Activated CD8-positive, alpha-beta T cell treated with anti-CD3 and anti-CD28 coated beads, Interleukin-2, amount 10 ng/mL, durations not matched to agents 7 days and 5 days (primary cell): Measurements from ENCODE around the gene SCIN. TPM values are rescaled to one million over a fixed set of nuclear protein-coding genes. Genes with fewer than 3 reads are reported as not detected.

ENCODE experiments used
- ATAC-seq: fragments of 150-1000 bp; cut with Tn5 transposase; one replicate; pipeline ENCODE4 v1.10.0; 2021; ENCODE audit warnings: moderate library complexity
- CTCF ChIA-PET: fragments of 350-600 bp; sonication (Branson Sonifier 250); formaldehyde crosslinking; loops from one replicate; lab custom pipeline; 2021; ENCODE audit warnings: antibody characterized with exemption; lab: Charles Lee
- POLR2A ChIA-PET: fragments of 350-600 bp; sonication (Branson Sonifier 250); formaldehyde crosslinking; loops from one replicate; lab custom pipeline; 2021; ENCODE audit warnings: antibody characterized with exemption; lab: Charles Lee
- DNase-seq: peaks from one replicate; pipeline ENCODE4 v3.0.0-alpha.2; 2020
- H3K27ac Mint-ChIP-seq: one replicate; pipeline ENCODE4 v1.8.0; 2021; ENCODE audit warnings: mild to moderate bottlenecking, mixed read lengths
- H3K27me3 Mint-ChIP-seq: one replicate; pipeline ENCODE4 v1.8.0; 2021; ENCODE audit warnings: low read depth, mixed read lengths
- H3K36me3 Mint-ChIP-seq: one replicate; pipeline ENCODE4 v1.8.0; 2021; ENCODE audit warnings: low read depth, mixed read lengths
- H3K4me1 Mint-ChIP-seq: one replicate; pipeline ENCODE4 v1.8.0; 2021; ENCODE audit warnings: low read depth, mixed read lengths
- H3K4me3 Mint-ChIP-seq: one replicate; pipeline ENCODE4 v1.8.0; 2021; ENCODE audit warnings: mild to moderate bottlenecking, mixed read lengths
- H3K9me3 Mint-ChIP-seq: one replicate; pipeline ENCODE4 v1.8.0; 2022; ENCODE audit warnings: mixed read lengths; ENCODE audit not compliant: insufficient read depth
- total RNA-seq, 2 experiments: library from RNA; stranded (reverse); gene quantifications; one replicate each; pipeline ENCODE4 v1.2.3, GENCODE V29; 2021

The SCIN gene
- total RNA-seq, 2 experiments from 2014 or later = 0.39 TPM; not detected in 1

DNA sequence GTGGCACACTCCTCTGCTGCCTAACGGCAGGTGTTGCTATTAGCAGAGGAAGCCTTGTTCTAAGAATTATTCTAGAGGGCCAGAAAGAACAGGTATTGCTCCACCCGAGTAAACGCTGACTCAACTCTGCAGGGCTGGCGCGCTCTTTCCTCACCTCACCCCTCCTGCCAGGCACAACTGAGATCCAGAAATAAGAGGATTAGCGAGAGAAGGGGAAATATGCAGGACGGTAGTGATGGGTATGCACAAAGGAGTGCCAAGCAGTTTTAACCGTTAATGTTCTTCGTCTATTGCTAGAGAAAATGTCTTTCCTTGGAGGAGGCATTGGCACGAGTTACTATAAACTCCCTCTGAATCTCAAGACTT lies 369 bp upstream of the SCIN start:
- POLR2A ChIA-PET = no interaction called here
- Mint-ChIP-seq H3K9me3 (no peaks in the 10 kb centered on the region), H3K27ac (no peak overlapping the region), H3K4me3 (peak overlapping the region; percentile 64), H3K27me3 (peaks cover 42% of the 10 kb centered on the region), H3K4me1 (peaks cover 28% of the 10 kb centered on the region), H3K36me3 (no peaks in the 10 kb centered on the region)
- ATAC-seq (peak; percentile 11), DNase-seq (no peak)
- CTCF ChIA-PET = no interaction called here

DNA sequence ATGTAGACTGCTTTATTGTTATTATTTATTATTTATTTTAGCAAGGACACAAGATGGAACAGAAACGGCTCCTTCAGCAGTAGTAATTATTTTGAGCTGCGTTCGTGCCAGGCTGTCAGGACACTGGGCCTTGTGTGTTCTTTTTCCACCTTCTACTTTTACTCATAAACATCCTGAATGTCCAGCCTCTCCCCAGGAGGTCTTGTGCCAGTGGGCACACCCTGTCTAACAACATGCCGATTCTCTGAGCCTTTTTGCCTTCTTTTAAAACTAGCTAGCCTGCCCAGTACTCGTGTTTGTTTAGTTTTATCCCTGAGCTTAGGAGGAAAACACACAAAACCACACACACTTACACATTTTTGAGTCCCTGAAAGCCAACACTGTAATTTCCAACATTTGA lies 1.2 kb downstream of the SCIN start:
- no peak for DNase-seq
- Mint-ChIP-seq H3K27me3 (peaks cover 52% of the 10 kb centered on the region), H3K9me3 (no peaks in the 10 kb centered on the region), H3K27ac (no peak overlapping the region), H3K36me3 (no peaks in the 10 kb centered on the region), H3K4me1 (peaks cover 28% of the 10 kb centered on the region), H3K4me3 (no peak overlapping the region)
- ChIA-PET CTCF (no interaction called here), POLR2A (no interaction called here)
- no peak for ATAC-seq

DNA sequence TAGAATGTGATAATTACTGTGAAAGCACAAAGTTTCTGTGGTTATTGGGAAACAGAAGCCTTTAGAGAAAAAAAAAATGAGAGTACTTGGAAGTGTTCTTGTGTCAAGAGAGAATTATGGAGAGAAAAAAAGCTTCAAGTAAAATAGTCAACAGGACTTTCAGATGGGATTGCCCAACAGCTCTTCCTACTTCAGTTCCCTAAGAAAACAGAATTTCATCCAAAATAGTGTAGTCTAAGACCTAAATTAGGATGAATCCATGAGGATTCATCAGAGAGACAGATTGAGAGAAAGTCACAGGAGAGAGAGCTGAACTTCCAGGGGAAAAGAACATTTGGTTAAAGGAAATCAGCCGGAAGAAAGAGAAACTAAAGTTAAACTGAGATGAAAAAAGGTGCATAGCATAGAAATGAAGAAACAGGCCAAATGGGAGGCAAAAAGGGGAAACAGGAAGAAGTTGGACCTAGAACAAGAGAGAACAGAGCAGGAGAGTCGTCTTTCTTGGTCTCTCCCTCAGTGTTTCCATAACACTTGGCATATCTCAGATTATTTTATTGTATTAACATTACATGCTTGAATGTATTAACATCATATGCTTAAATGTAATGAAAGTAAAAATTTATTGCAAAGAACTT lies 2.5 kb downstream of the SCIN start:
- H3K9me3 Mint-ChIP-seq = no peaks in the 10 kb centered on the region
- CTCF ChIA-PET = no interaction called here
- no peak overlapping the region for H3K4me3 Mint-ChIP-seq

DNA sequence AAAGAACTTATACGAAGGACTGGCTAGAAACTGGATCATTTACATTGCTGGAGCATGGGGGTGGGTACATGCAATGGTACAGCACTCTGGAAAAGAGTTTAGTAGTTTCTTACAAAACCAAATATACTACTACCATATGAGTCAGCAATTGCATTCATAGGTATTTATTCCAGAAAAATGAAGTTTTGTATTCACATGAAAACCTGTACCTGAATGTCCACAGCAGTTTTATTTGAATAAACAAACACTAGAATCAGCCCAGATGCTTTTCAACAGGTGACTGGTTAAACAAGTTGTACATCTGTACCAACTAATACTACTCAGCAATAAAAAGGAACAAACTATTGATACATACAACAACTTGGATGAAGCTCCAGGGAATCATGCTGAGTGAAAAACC lies 3.4 kb downstream of the SCIN start:
- DNase-seq = no peak
- Mint-ChIP-seq H3K27ac (no peak overlapping the region), H3K36me3 (no peaks in the 10 kb centered on the region), H3K9me3 (no peaks in the 10 kb centered on the region), H3K4me1 (peaks cover 17% of the 10 kb centered on the region), H3K4me3 (no peak overlapping the region), H3K27me3 (peaks cover 52% of the 10 kb centered on the region)
- no peak for ATAC-seq
- ChIA-PET POLR2A (no interaction called here), CTCF (no interaction called here)

More for the DNA sequence above, 2.5 kb downstream of the SCIN start:
- DNase-seq (no peak), ATAC-seq (no peak)
- peaks cover 17% of the 10 kb centered on the region for H3K4me1 Mint-ChIP-seq
- no peaks in the 10 kb centered on the region for H3K36me3 Mint-ChIP-seq
- POLR2A ChIA-PET = no interaction called here
- peaks cover 54% of the 10 kb centered on the region for H3K27me3 Mint-ChIP-seq
- H3K27ac Mint-ChIP-seq = no peak overlapping the region

DNA sequence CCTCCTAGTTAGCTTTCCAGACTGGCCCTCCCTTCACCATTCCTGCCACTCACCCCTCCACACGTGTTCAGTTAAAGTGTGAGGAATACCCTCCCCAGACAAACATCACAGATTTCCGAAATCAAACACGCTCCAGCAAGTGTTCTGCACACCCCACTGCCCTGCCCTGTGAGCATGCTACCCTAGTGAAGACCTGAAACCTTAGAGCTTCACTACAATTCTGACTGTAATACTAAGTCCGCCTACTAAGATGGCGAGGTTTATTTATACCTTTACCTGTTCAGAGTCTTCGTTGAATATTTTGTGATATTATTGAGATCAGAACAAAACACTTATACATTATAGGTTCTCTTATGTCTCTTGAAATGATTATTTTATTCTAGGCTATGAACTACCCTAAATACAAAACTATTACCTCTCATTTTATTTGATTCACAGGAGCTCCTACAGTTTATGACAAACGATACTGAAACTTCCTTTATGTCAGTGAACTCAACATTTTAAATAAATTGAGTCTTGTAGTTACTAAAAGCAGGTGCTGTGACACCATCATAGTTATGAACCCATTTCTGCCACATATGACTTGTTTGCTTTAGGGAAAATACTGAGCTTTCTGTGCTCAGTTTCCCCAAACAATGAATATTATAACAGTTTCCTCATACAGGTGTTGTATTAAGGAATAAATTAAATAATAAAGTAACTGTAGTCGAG lies 8.6 kb downstream of the SCIN start:
- Mint-ChIP-seq H3K9me3 (no peaks in the 10 kb centered on the region), H3K27ac (no peak overlapping the region), H3K36me3 (no peaks in the 10 kb centered on the region), H3K4me1 (no peaks in the 10 kb centered on the region), H3K27me3 (peaks cover 23% of the 10 kb centered on the region), H3K4me3 (no peak overlapping the region)
- no peak for ATAC-seq
- DNase-seq = no peak
- POLR2A ChIA-PET = no interaction called here
- CTCF ChIA-PET = interaction anchor here (1.0 kb wide), 1 partner anchor 8 kb away, joined by 4 read pairs; no protein-coding TSS in a partner anchor

DNA sequence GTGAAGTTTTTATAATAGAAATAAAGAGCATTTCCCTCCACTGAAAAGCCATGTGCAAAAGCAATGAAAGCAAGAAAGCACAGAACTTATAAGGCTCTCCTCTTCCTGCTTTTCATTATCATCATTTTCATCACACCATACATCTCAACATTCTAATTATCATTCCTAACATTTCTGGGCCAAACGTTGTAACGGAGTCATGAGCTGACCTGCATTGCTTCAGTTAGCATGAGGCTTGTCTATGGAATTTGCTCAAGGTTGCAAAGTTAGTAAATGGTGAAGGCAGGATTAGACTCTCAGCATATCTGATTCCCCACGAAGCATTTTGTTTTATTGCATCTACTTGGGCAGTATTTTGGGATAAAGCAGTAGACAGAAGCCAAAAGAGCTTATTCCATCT lies 11.4 kb downstream of the SCIN start:
- ChIA-PET CTCF (no interaction called here), POLR2A (no interaction called here)
- Mint-ChIP-seq H3K4me3 (no peak overlapping the region), H3K36me3 (no peaks in the 10 kb centered on the region), H3K27me3 (peaks cover 10% of the 10 kb centered on the region), H3K27ac (no peak overlapping the region), H3K9me3 (no peaks in the 10 kb centered on the region), H3K4me1 (no peaks in the 10 kb centered on the region)
- ATAC-seq (no peak), DNase-seq (no peak)

DNA sequence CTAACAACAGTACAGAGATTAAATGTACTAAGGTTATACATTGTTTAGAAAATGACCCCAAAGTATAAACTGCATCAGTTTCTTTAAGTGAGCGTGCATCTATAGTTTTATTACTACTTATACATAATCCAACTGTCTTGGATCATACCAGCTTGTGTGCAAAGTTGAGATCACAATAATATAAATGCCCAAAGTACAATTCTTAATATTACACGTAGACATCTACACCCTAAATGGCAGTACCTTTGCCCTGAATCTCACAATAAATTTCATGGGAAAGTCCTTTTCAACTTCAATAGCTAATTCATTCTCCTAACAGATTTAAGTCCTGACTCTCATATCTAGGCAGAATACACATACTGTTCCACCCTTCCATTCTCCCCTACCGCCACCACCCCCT lies 11.8 kb downstream of the SCIN start:
- H3K4me1 Mint-ChIP-seq = no peaks in the 10 kb centered on the region
- CTCF ChIA-PET = no interaction called here

DNA sequence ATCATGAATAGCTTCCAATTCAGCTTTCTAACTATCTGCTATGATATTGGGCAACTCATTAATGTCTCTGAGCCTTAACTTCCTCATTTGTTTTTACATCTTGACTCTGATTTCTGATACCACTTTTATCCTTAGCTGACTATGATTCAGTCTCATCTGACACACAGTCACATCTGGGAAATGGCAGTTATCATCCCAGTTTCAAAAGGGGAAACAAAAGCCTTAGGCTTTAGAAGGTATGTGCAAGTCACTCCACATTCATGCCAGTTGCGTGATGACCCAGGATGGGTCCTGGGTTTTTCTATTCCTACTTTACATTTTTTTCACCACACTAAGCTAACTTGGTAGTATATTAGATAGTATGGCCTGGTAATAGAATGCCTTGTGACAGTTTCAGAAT lies 12.7 kb downstream of the SCIN start:
- no peaks in the 10 kb centered on the region for H3K4me1 Mint-ChIP-seq

More for the DNA sequence above, 11.8 kb downstream of the SCIN start:
- DNase-seq (no peak), ATAC-seq (no peak)
- Mint-ChIP-seq H3K27ac (no peak overlapping the region), H3K9me3 (no peaks in the 10 kb centered on the region), H3K36me3 (no peaks in the 10 kb centered on the region), H3K4me3 (no peak overlapping the region), H3K27me3 (peaks cover 10% of the 10 kb centered on the region)
- POLR2A ChIA-PET = no interaction called here

DNA sequence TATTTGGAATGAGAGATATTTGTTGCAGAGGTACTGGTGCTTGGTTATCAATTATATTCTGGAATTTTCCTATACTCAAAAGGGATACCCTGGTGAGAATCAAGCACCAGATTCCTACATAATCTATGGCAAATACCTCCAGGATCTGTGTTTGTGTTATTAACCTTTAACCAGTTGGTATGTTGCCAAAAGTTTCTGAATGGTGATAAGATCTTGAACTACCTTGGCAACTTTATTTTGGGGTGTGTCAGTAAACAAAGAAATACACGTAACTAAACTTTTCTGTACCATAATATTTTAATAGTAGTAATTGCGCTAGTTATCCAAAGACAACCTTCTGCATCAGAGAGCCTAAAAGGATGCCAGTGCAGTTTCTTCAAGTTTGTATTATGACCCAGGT lies 13.4 kb downstream of the SCIN start:
- Mint-ChIP-seq H3K4me1 (no peaks in the 10 kb centered on the region), H3K27me3 (peaks cover 5% of the 10 kb centered on the region), H3K36me3 (no peaks in the 10 kb centered on the region), H3K9me3 (no peaks in the 10 kb centered on the region), H3K27ac (no peak overlapping the region), H3K4me3 (no peak overlapping the region)
- DNase-seq = no peak
- ATAC-seq = no peak
- ChIA-PET POLR2A (no interaction called here), CTCF (no interaction called here)

More for the DNA sequence above, 12.7 kb downstream of the SCIN start:
- Mint-ChIP-seq H3K4me3 (no peak overlapping the region), H3K36me3 (no peaks in the 10 kb centered on the region), H3K27me3 (peaks cover 7% of the 10 kb centered on the region), H3K9me3 (no peaks in the 10 kb centered on the region), H3K27ac (no peak overlapping the region)
- no peak for ATAC-seq
- POLR2A ChIA-PET = no interaction called here
- DNase-seq = no peak
- CTCF ChIA-PET = no interaction called here

DNA sequence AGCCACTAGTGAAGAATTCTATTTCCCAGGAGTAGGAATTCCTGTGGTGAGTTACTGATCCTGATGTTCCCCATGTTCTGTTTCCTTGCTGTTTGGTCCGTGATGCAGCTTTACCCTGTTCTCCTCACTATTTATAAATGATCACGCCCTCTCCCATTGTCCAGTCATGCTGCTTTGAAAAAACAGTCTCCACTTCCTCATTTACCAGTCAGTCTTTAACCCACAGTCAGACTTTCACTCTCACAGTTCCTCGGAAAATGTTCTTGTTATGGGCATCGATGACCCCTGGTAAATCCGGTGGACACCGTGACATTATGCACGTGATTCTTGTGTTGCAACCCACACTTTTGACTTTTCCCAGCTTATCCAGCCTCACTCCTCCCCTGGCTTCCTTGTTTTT lies 14.4 kb downstream of the SCIN start:
- no peaks in the 10 kb centered on the region for H3K9me3 Mint-ChIP-seq
- H3K27ac Mint-ChIP-seq = no peak overlapping the region
- ATAC-seq (no peak), DNase-seq (no peak)
- ChIA-PET CTCF (no interaction called here), POLR2A (no interaction called here)
- H3K27me3 Mint-ChIP-seq = peaks cover 4% of the 10 kb centered on the region
- H3K36me3 Mint-ChIP-seq = no peaks in the 10 kb centered on the region
- H3K4me3 Mint-ChIP-seq = no peak overlapping the region
- no peaks in the 10 kb centered on the region for H3K4me1 Mint-ChIP-seq

DNA sequence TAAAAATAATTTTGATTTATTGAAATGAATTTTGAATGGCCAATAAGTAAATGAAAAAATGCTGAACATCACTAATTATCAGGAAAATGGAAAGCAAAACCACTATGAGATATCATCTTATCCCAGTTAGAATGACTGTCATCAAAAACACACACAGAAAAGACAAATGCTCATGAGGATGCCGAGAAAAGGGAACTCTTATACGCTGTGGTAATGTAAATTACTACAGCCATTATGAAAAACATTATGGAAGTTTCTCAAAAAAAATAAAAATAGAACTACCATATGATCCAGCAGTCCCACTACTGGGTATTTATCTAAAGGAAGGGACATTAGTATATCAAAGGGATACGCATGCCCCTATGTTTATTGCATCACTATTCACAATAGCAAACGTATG lies 15.8 kb downstream of the SCIN start:
- no peak overlapping the region for H3K4me3 Mint-ChIP-seq
- no peaks in the 10 kb centered on the region for H3K4me1 Mint-ChIP-seq
- H3K27me3 Mint-ChIP-seq = peaks cover 4% of the 10 kb centered on the region
- H3K27ac Mint-ChIP-seq = no peak overlapping the region
- POLR2A ChIA-PET = no interaction called here
- DNase-seq = no peak
- no peak for ATAC-seq
- no peaks in the 10 kb centered on the region for H3K36me3 Mint-ChIP-seq
- H3K9me3 Mint-ChIP-seq = no peaks in the 10 kb centered on the region
- CTCF ChIA-PET = no interaction called here

DNA sequence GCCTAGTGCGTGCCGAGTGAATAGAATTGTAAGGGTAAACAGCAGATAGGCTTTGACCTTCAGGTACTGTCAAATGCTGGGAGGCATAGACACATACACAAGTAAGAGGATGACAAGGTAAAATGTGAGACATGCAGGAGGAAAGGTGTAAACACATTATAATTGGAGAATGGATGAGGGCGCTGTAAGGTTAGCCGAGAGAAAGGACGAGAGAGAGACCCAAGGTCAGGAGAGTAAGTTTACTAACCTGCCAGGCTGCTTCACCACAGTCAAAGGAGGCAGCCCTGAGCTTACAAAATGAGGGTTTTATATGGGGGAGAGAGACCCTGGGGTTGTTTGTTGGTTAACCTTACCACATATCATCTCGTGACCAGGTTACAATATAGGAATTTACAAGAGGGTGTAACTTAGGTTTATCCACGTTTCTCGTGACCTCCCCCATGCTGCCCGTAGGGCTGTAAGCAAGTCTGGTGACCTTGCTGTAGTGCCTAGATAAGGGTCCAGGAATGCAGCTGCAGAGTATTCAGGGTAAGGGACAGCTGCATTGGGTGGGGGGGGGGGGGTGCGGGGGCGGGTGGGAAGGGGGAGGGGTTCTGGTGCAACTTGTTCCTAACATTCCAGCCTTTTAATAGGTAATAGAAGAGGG lies 17.9 kb downstream of the SCIN start:
- H3K4me1 Mint-ChIP-seq = no peaks in the 10 kb centered on the region
- ATAC-seq (no peak), DNase-seq (no peak)
- CTCF ChIA-PET = no interaction called here
- H3K4me3 Mint-ChIP-seq = no peak overlapping the region
- H3K27me3 Mint-ChIP-seq = no peaks in the 10 kb centered on the region
- H3K9me3 Mint-ChIP-seq = no peaks in the 10 kb centered on the region
- H3K27ac Mint-ChIP-seq = no peak overlapping the region
- POLR2A ChIA-PET = no interaction called here
- no peaks in the 10 kb centered on the region for H3K36me3 Mint-ChIP-seq
